Kidney glomerular epithelial cell (primary cell): ENCODE measurements around the gene TTC23.
"Not testable (repeated sequence)": the region's sequence is repeated elsewhere in the genome, so short reads cannot be mapped to it uniquely, and the experiment has no call there.

Source experiments
- DNase-seq: peaks from one replicate; lab custom pipeline; 2025; lab: John Stamatoyannopoulos, UW

TTC23 gene

GRCh38 chr15:99197856-99198255, 51.5 kb downstream of the TTC23 start:
- peak; percentile 35 for DNase-seq

- DNase-seq = not testable (repeated sequence)
These were observed 57.2 kb downstream of the TTC23 start for GRCh38 chr15:99192181-99192580.

- no peak for DNase-seq
These were observed 61.4 kb downstream of the TTC23 start for GRCh38 chr15:99187936-99188335.

GRCh38 chr15:99185414-99186130, 63.8 kb downstream of the TTC23 start:
- DNase-seq = no peak

GRCh38 chr15:99182791-99183190, 66.6 kb downstream of the TTC23 start:
- DNase-seq = no peak

- DNase-seq = no peak
These were observed 67.8 kb downstream of the TTC23 start for GRCh38 chr15:99181545-99181971.

- no peak for DNase-seq
These were observed 68.4 kb downstream of the TTC23 start for GRCh38 chr15:99180964-99181306.

- DNase-seq = no peak
These were observed 69.1 kb downstream of the TTC23 start for GRCh38 chr15:99180086-99180963.

- no peak for DNase-seq
These were observed 71.7 kb downstream of the TTC23 start for GRCh38 chr15:99177679-99178078.

GRCh38 chr15:99176757-99177156, 72.6 kb downstream of the TTC23 start:
- no peak for DNase-seq

- no peak for DNase-seq
These were observed 74.6 kb downstream of the TTC23 start for GRCh38 chr15:99174567-99175395.

- no peak for DNase-seq
These were observed 76.4 kb downstream of the TTC23 start for GRCh38 chr15:99172989-99173388.

- no peak for DNase-seq
These were observed 77.2 kb downstream of the TTC23 start for GRCh38 chr15:99172171-99172570.

- no peak for DNase-seq
These were observed 78.8 kb downstream of the TTC23 start for GRCh38 chr15:99170476-99171065.

- DNase-seq = no peak
These were observed 79.5 kb downstream of the TTC23 start for GRCh38 chr15:99169769-99170311.

GRCh38 chr15:99168601-99169580, 80.5 kb downstream of the TTC23 start:
- no peak for DNase-seq

GRCh38 chr15:99167640-99168039, 81.7 kb downstream of the TTC23 start:
- no peak for DNase-seq

GRCh38 chr15:99167201-99167600, 82.2 kb downstream of the TTC23 start:
- no peak for DNase-seq

GRCh38 chr15:99165956-99166689, 83.3 kb downstream of the TTC23 start:
- no peak for DNase-seq
